Subcutaneous adipose tissue (tissue), 4 donors: ENCODE data around the gene SDHD. TPM values are rescaled to one million over a fixed set of nuclear protein-coding genes. Genes with fewer than 3 reads are reported as not detected.

Experiments
- CTCF ChIP-seq: fragments of 450-650 bp; IDR thresholded peaks from one replicate; pipeline ENCODE4 v1.5.1; 2016; ENCODE audit warnings: low read depth, mild to moderate bottlenecking, control low read depth, antibody characterized with exemption, moderate library complexity
- total RNA-seq, 4 donors: library from RNA; depleted of rRNA; stranded (reverse); fragments of >200 nt; gene quantifications; one replicate each; pipeline ENCODE4 v1.1.0, GENCODE V29; 2016

Gene SDHD
- total RNA-seq, 4 donors from 2014 or later: 73.8 to 153 (median 103) TPM

- TF ChIP-seq CTCF: no peak
These were observed 539 bp downstream of the SDHD start for GRCh38 chr11:112087212-112087611.

GRCh38 chr11:112096194-112096593, 9.5 kb downstream of the SDHD start:
- no peak for TF ChIP-seq CTCF

- no peak for TF ChIP-seq CTCF
These were observed 11.3 kb downstream of the SDHD start for GRCh38 chr11:112097734-112098528.

GRCh38 chr11:112100462-112100861, 13.8 kb downstream of the SDHD start:
- no peak for TF ChIP-seq CTCF

- TF ChIP-seq CTCF: no peak
These were observed 16.8 kb downstream of the SDHD start for GRCh38 chr11:112103446-112103845.

GRCh38 chr11:112106070-112106469, 19.4 kb downstream of the SDHD start:
- TF ChIP-seq CTCF: no peak

- no peak for TF ChIP-seq CTCF
These were observed 27.1 kb downstream of the SDHD start for GRCh38 chr11:112113539-112114457.
